ENCODE results near the gene GAPDHS. TPM values are rescaled to one million over a fixed set of nuclear protein-coding genes. Genes with fewer than 3 reads are reported as not detected.

GAPDHS gene
- polyA plus RNA-seq, 1 of the 3 experiments (the other 2 are of a cell fraction): not detected

- H3K4me1 ChIP-seq (ENCODE audit: control insufficient read depth in 1 of 2, insufficient read depth in 2 of 2, low read depth in 1 of 2, low read length in 1 of 2): no peaks in the 10 kb centered on the region
- 40% methylated on average over 12 of the region's 12 CpGs for WGBS (ENCODE audit: low lambda C conversion rate)
- H3K79me2 ChIP-seq (ENCODE audit: insufficient read depth): no peaks in the 10 kb centered on the region
- ChIA-PET CTCF (interaction anchor here (1.3 to 2.0 kb wide), 2 partner anchors 9 to 17 kb away, joined by 7 to 8 read pairs; no protein-coding TSS in a partner anchor), POLR2A (no interaction called here)
- TF ChIP-seq FOXM1 (IDR thresholded peaks at IDR 0.05; ENCODE audit: low read depth) (no peak), MAX (IDR thresholded peaks at IDR 0.05; ENCODE audit: low read depth) (no peak), NRF1 (IDR thresholded peaks at IDR 0.05; ENCODE audit: low read depth, low read length) (no peak), RAD21 (IDR thresholded peaks at IDR 0.05; ENCODE audit: low read length) (no peak), TCF12 (IDR thresholded peaks at IDR 0.05) (no peak)
- H2AFZ ChIP-seq (ENCODE audit: low read depth): no peak overlapping the region
- no peaks in the 10 kb centered on the region for H3K9me3 ChIP-seq
- H3K9ac ChIP-seq: no peak overlapping the region
- H3K27ac ChIP-seq (ENCODE audit: low read depth in 2 of 2, low read length in 1 of 2): no peak overlapping the region
- H3K27me3 ChIP-seq (ENCODE audit: insufficient read depth): peaks cover 74% of the 10 kb centered on the region
- H4K20me1 ChIP-seq (ENCODE audit: insufficient read depth): no peaks in the 10 kb centered on the region
- H3K4me2 ChIP-seq: no peak overlapping the region
- no peak for DNase-seq
- no peaks in the 10 kb centered on the region for H3K9me2 ChIP-seq
- H3K36me3 ChIP-seq (replicated peaks in 1 of 2; ENCODE audit: control insufficient read depth in 1 of 2, insufficient read depth in 2 of 2, low read length in 1 of 2): no peaks in the 10 kb centered on the region
- no peaks in the 10 kb centered on the region for H3F3A ChIP-seq (replicated peaks; ENCODE audit: insufficient read depth)
- H3K4me3 ChIP-seq (ENCODE audit: low read depth in 2 of 2, low read length in 1 of 2): no peak overlapping the region
Measured at GRCh38 chr19:35565016-35565856, 32.0 kb downstream of the GAPDHS start.

GRCh38 chr19:35566738-35567137 is 33.5 kb downstream of the GAPDHS start:
- Histone ChIP-seq H4K20me1 (ENCODE audit: insufficient read depth) (no peaks in the 10 kb centered on the region), H3F3A (replicated peaks; ENCODE audit: insufficient read depth) (no peaks in the 10 kb centered on the region), H3K4me3 (ENCODE audit: low read depth in 2 of 2, low read length in 1 of 2) (no peak overlapping the region), H3K27ac (ENCODE audit: low read depth in 2 of 2, low read length in 1 of 2) (no peak overlapping the region), H3K9me3 (no peaks in the 10 kb centered on the region), H3K36me3 (replicated peaks in 1 of 2; ENCODE audit: control insufficient read depth in 1 of 2, insufficient read depth in 2 of 2, low read length in 1 of 2) (no peaks in the 10 kb centered on the region), H3K4me1 (ENCODE audit: control insufficient read depth in 1 of 2, insufficient read depth in 2 of 2, low read depth in 1 of 2, low read length in 1 of 2) (no peaks in the 10 kb centered on the region), H3K27me3 (ENCODE audit: insufficient read depth) (peaks cover 70% of the 10 kb centered on the region), H3K9me2 (no peaks in the 10 kb centered on the region), H3K9ac (no peak overlapping the region), H3K79me2 (ENCODE audit: insufficient read depth) (no peaks in the 10 kb centered on the region), H3K4me2 (no peak overlapping the region), H2AFZ (ENCODE audit: low read depth) (no peak overlapping the region)
- no peak for TF ChIP-seq TAF1 (IDR thresholded peaks at IDR 0.05; ENCODE audit: borderline replicate concordance, low read depth, low read length)
- no peak for TF ChIP-seq REST (IDR thresholded peaks at IDR 0.05; ENCODE audit: low read depth, low read length)
- TF ChIP-seq NRF1 (IDR thresholded peaks at IDR 0.05; ENCODE audit: low read depth, low read length): no peak
- TF ChIP-seq USF2 (IDR thresholded peaks at IDR 0.05; ENCODE audit: borderline replicate concordance, low read depth, low read length): no peak
- TF ChIP-seq SMC3 (IDR thresholded peaks at IDR 0.05; ENCODE audit: low read depth, low read length): no peak
- no peak for TF ChIP-seq FOXJ3 (CRISPR knock-in tag; IDR thresholded peaks at IDR 0.05)
- TF ChIP-seq RCOR1 (IDR thresholded peaks at IDR 0.05; ENCODE audit: low read length): no peak
- TF ChIP-seq ZBTB33 (IDR thresholded peaks at IDR 0.05; ENCODE audit: borderline replicate concordance, low read depth): no peak
- TF ChIP-seq RAD21 (IDR thresholded peaks at IDR 0.05; ENCODE audit: low read length): no peak
- no peak for TF ChIP-seq RXRA (IDR thresholded peaks at IDR 0.05; ENCODE audit: borderline replicate concordance, low read depth)
- TF ChIP-seq YY1 (IDR thresholded peaks at IDR 0.05; ENCODE audit: low read depth): no peak
- no peak for TF ChIP-seq MAX (IDR thresholded peaks at IDR 0.05; ENCODE audit: low read depth)
- TF ChIP-seq EP300 (IDR thresholded peaks at IDR 0.05; ENCODE audit: borderline replicate concordance in 1 of 2, low read depth in 1 of 2, low read length in 1 of 2): no peak
- TF ChIP-seq JUND (IDR thresholded peaks at IDR 0.05): no peak
- DNase-seq: no peak
- ChIA-PET CTCF (no interaction called here), POLR2A (no interaction called here)
- WGBS (ENCODE audit: low lambda C conversion rate): 26% methylated on average over 7 of the region's 7 CpGs
